T-helper 17 cell (primary cell): Measurements from ENCODE around the gene EFCAB6. TPM values are rescaled to one million over a fixed set of nuclear protein-coding genes. Genes with fewer than 3 reads are reported as not detected.

Source experiments
- ATAC-seq: fragments of 150-1000 bp; cut with Tn5 transposase; 2 replicates; pipeline ENCODE4 v1.10.0; 2021; ENCODE audit warnings: mild to moderate bottlenecking, moderate library complexity
- DNase-seq, 3 donors: peaks; one replicate each; pipeline versions ENCODE4 v3.0.0 to v3.0.0-alpha.2; 2020 to 2021
- H3K9me3 ChIP-seq: one replicate; pipeline ENCODE4 v1.7.0; 2013; ENCODE audit warnings: low read length, mild to moderate bottlenecking; ENCODE audit not compliant: control insufficient read depth, poor library complexity, severe bottlenecking
- H3K27ac Mint-ChIP-seq: one replicate; pipeline ENCODE4 v1.8.0; 2022; ENCODE audit warnings: mild to moderate bottlenecking, moderate library complexity, mixed read lengths
- H3K27me3 Mint-ChIP-seq: one replicate; pipeline ENCODE4 v1.8.0; 2022; ENCODE audit warnings: mixed read lengths
- H3K36me3 Mint-ChIP-seq: one replicate; pipeline ENCODE4 v1.8.0; 2022; ENCODE audit warnings: low read depth, mixed read lengths
- H3K4me1 Mint-ChIP-seq: one replicate; pipeline ENCODE4 v1.8.0; 2022; ENCODE audit warnings: mild to moderate bottlenecking, mixed read lengths
- H3K4me3 Mint-ChIP-seq: one replicate; pipeline ENCODE4 v1.8.0; 2022; ENCODE audit warnings: mild to moderate bottlenecking, moderate library complexity, mixed read lengths
- total RNA-seq, 4 donors: library from RNA in 2 of 4; stranded (reverse) in 2 of 4; gene quantifications; one replicate each; pipeline ENCODE4 v1.2.3 and lab custom pipeline; 2022 to 2026

EFCAB6 gene
- total RNA-seq, 2 donors from 2014 or later, result 0.16 TPM; not detected in 1

GRCh38 chr22:43753688-43754087 lies 58.4 kb downstream of the EFCAB6 start:
- Mint-ChIP-seq H3K27ac (no peak overlapping the region), H3K4me3 (no peak overlapping the region), H3K4me1 (peaks cover 3% of the 10 kb centered on the region), H3K27me3 (peaks cover 58% of the 10 kb centered on the region), H3K36me3 (no peaks in the 10 kb centered on the region)
- no peak for DNase-seq
- H3K9me3 ChIP-seq, result no peaks in the 10 kb centered on the region
- no peak for ATAC-seq

DNA sequence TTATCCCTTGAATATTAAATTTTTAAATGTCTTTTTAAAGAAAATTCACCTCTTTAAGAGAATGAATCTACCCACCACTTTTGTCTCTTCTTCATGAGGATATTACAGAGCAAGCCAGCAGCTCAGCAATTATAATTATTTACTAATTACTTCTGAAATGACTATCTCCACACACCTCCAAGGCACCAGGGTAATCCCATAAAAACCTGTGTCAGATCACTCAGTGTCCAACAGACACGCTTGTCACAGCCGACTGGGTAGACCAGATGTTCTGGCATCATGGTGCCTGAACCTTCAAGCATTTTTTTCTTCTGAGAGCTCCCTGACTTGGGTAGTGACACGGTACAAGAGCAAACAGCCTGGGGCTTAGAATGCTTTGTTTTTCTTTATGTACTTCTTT lies 61.4 kb downstream of the EFCAB6 start:
- H3K4me3 Mint-ChIP-seq, result no peak overlapping the region

DNA sequence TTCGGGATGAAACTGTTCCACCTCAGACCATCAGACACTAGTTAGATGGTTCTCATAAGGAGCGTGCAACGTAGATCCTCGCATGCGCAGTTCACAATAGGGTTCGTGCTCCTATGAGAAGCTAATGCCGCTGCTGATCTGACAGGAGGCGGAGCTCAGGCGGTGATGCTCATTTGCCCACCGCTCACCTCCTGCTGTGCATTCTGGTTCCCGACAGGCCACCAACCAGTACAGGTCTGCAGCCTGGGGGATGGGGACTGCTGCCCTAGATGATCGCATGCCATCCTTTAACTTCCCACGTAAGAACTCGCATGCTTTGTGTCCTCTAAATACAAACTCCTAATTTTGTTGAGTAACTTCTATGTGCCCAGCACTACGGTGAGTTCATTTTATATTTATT lies 62.6 kb downstream of the EFCAB6 start:
- Mint-ChIP-seq H3K4me1 (peaks cover 3% of the 10 kb centered on the region), H3K27me3 (peaks cover 67% of the 10 kb centered on the region), H3K36me3 (no peaks in the 10 kb centered on the region), H3K4me3 (no peak overlapping the region), H3K27ac (no peak overlapping the region)
- DNase-seq (no peak), ATAC-seq (no peak)
- H3K9me3 ChIP-seq, result no peaks in the 10 kb centered on the region

More for the DNA sequence above, 61.4 kb downstream of the EFCAB6 start:
- ATAC-seq (no peak), DNase-seq (no peak)
- Mint-ChIP-seq H3K4me1 (peaks cover 3% of the 10 kb centered on the region), H3K36me3 (no peaks in the 10 kb centered on the region), H3K27ac (no peak overlapping the region), H3K27me3 (peaks cover 74% of the 10 kb centered on the region)
- H3K9me3 ChIP-seq, result no peaks in the 10 kb centered on the region

GRCh38 chr22:43747877-43748276 lies 64.2 kb downstream of the EFCAB6 start:
- ATAC-seq (no peak), DNase-seq (no peak)
- no peaks in the 10 kb centered on the region for H3K9me3 ChIP-seq
- H3K27ac Mint-ChIP-seq, result no peak overlapping the region
- H3K36me3 Mint-ChIP-seq, result peaks cover 2% of the 10 kb centered on the region
- H3K4me3 Mint-ChIP-seq, result no peak overlapping the region
- peaks cover 55% of the 10 kb centered on the region for H3K27me3 Mint-ChIP-seq
- H3K4me1 Mint-ChIP-seq, result peaks cover 3% of the 10 kb centered on the region

GRCh38 chr22:43747058-43747457 lies 65.0 kb downstream of the EFCAB6 start:
- Mint-ChIP-seq H3K27me3 (peaks cover 49% of the 10 kb centered on the region), H3K27ac (no peak overlapping the region), H3K36me3 (peaks cover 2% of the 10 kb centered on the region), H3K4me1 (peaks cover 3% of the 10 kb centered on the region), H3K4me3 (no peak overlapping the region)
- ATAC-seq, result no peak
- no peak for DNase-seq
- H3K9me3 ChIP-seq, result no peaks in the 10 kb centered on the region

- Mint-ChIP-seq H3K4me3 (no peak overlapping the region), H3K27ac (no peak overlapping the region), H3K36me3 (peaks cover 2% of the 10 kb centered on the region), H3K27me3 (peaks cover 40% of the 10 kb centered on the region), H3K4me1 (no peaks in the 10 kb centered on the region)
- ATAC-seq (no peak), DNase-seq (no peak)
- no peaks in the 10 kb centered on the region for H3K9me3 ChIP-seq
These were observed 66.2 kb downstream of the EFCAB6 start for GRCh38 chr22:43745783-43746356.

DNA sequence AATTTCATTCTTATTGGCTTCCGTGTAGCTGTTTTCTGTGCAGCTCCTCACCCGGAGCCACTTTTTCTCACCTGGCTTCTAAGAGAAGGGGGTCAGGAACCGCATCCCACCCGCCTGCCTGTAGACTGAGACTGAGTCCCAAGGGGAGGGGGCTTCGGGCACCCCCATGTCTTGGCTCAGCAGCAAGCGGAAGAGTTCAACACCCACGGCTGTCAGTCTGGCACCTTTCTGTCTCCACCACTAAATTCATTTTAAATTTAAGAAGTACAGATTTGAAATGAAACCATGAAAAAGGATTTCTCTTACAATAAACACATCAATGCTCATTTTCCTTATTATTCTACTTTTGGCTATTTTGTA lies 66.7 kb downstream of the EFCAB6 start:
- ATAC-seq (no peak), DNase-seq (no peak)
- H3K36me3 Mint-ChIP-seq, result peaks cover 2% of the 10 kb centered on the region
- H3K27ac Mint-ChIP-seq, result no peak overlapping the region
- H3K4me1 Mint-ChIP-seq, result no peaks in the 10 kb centered on the region
- H3K9me3 ChIP-seq, result no peaks in the 10 kb centered on the region
- H3K27me3 Mint-ChIP-seq, result peaks cover 40% of the 10 kb centered on the region
- H3K4me3 Mint-ChIP-seq, result no peak overlapping the region

DNA sequence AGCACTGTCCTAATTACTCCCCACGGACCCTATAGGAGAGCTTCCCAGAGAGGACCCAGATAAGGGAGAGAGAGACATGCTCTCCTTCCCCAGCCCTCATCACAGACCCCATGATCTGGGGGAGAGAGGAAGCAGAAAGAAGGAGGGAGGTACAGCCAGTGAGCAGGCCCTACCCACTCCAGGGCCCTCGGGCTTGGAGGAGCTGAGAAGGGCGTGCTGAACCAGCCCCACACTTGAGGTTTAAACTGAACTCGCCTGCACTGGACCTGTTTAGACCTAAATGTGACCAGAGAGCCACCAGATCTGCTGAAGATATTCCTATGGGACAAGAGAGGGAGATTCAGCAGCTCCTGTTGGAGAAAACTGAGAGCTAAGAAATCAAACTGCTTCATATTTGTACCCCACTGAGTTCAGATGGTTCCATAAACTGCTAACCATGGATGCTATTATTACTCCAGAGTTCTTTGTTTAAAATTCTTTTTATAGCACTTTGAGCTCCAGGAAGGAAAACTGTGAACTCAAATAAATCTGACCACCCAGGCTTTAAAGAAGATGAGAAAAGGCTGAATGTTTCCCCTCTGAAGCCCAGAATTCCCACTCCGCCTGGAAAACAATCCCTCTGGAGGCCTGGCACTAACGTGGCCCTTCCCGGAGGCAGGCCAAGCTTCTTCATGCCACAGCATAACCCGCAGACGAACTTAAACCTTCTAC lies 67.2 kb downstream of the EFCAB6 start:
- Mint-ChIP-seq H3K4me3 (no peak overlapping the region), H3K4me1 (no peaks in the 10 kb centered on the region), H3K36me3 (peaks cover 2% of the 10 kb centered on the region), H3K27me3 (peaks cover 38% of the 10 kb centered on the region), H3K27ac (no peak overlapping the region)
- DNase-seq (no peak), ATAC-seq (no peak)
- no peaks in the 10 kb centered on the region for H3K9me3 ChIP-seq

DNA sequence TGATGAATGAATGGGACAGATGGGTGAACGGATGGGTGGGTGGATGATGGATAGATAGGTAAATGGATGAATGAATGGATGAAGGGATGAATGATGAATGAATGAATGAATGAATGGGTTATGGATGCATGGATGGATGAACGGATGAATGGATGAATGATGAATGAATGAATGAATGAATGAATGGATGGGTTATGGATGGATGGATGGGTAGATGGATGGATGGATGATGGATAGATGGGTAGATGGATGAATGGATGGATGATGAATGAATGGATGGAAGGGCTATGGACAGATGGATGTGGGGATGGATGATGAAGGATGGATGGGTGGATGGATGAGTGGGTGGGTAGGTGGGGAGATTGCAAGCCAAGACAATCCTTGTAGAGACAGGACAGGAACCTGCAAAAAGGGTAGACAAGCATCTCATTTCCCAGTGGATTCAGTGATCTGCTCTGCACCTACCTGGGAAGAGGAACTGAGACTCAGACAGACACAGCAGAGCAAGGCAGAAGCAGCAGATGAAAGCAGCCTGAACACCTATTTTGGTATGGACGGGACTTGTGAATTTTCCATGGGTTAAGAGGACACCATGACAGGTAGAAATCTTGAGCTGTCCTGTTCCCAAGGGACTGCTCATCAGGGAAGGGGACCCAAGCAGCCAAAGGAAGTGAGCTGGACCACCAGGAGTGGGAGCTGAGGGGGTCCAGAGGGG lies 68.0 kb downstream of the EFCAB6 start:
- Mint-ChIP-seq H3K27ac (no peak overlapping the region), H3K36me3 (peaks cover 2% of the 10 kb centered on the region), H3K4me3 (no peak overlapping the region), H3K4me1 (no peaks in the 10 kb centered on the region), H3K27me3 (peaks cover 30% of the 10 kb centered on the region)
- no peaks in the 10 kb centered on the region for H3K9me3 ChIP-seq
- ATAC-seq (no peak), DNase-seq (no peak)

DNA sequence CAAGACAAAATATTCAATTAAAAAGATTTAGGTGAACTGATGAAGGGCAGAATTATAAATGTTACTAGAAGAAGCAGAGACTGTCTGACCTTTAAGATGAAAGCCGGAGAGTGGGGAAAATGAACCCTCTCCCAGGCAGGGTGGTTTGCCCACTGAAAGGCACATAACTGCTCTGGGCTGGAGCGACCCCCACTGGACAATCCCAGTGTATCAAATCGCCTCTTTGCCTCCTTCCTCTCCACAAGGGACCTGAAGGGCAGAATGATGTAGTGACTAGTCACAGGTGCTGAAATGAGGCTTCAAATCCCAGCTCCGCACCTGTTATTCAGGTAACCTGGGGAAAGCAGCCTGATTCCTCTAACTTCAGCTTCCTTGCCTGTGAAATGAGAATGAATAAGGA lies 69.0 kb downstream of the EFCAB6 start:
- Mint-ChIP-seq H3K36me3 (peaks cover 2% of the 10 kb centered on the region), H3K27ac (no peak overlapping the region)
- no peak for ATAC-seq

GRCh38 chr22:43742154-43742950 lies 69.8 kb downstream of the EFCAB6 start:
- peaks cover 13% of the 10 kb centered on the region for H3K27me3 Mint-ChIP-seq
- no peaks in the 10 kb centered on the region for H3K9me3 ChIP-seq
- no peak overlapping the region for H3K27ac Mint-ChIP-seq
- no peak overlapping the region for H3K4me3 Mint-ChIP-seq
- peaks cover 2% of the 10 kb centered on the region for H3K36me3 Mint-ChIP-seq
- DNase-seq (no peak), ATAC-seq (no peak)
- no peaks in the 10 kb centered on the region for H3K4me1 Mint-ChIP-seq

More for the DNA sequence above, 69.0 kb downstream of the EFCAB6 start:
- Mint-ChIP-seq H3K4me3 (no peak overlapping the region), H3K4me1 (no peaks in the 10 kb centered on the region), H3K27me3 (peaks cover 20% of the 10 kb centered on the region)
- DNase-seq, result no peak
- no peaks in the 10 kb centered on the region for H3K9me3 ChIP-seq

DNA sequence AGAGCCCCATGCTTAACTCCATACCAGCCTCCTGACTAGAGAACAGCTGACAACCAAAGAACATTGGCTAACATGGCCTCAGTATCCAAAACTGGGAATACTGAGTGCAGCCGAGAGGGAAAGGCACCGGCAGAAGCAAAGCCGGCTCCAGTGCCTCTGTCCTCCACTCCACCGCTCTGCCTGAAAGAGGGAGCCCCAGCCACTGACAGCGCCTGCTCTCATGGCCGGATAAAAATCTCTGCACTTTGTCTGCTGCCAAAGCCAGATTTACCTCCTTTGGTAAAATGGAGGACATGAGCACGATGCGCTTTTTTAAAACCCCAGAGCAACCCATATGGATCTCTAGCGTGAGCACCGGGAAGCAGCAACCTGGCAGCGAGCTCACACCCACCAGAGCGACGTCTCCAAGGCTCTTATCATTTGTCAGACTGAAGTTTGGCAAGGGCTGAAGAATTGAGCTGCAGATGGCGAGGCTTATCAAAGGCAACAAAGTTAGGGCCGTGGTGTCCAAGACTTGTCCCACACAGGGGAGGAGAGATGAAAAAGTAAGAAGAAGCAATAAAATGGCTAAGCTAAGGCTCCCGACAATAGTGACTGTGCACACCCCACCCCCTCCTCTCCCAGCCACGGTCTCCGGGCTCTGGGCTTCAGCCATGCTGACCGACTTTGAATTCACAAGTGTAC lies 71.4 kb downstream of the EFCAB6 start:
- DNase-seq, result no peak
- Mint-ChIP-seq H3K4me1 (no peaks in the 10 kb centered on the region), H3K27me3 (peaks cover under 1% of the 10 kb centered on the region), H3K4me3 (no peak overlapping the region), H3K27ac (no peak overlapping the region), H3K36me3 (peaks cover 2% of the 10 kb centered on the region)
- H3K9me3 ChIP-seq, result no peaks in the 10 kb centered on the region
- ATAC-seq, result no peak
